Measurements from ENCODE around the gene RGL3. TPM values are rescaled to one million over a fixed set of nuclear protein-coding genes. Genes with fewer than 3 reads are reported as not detected.
"Not testable (repeated sequence)": the region's sequence is repeated elsewhere in the genome, so short reads cannot be mapped to it uniquely, and the experiment has no call there.

Gene RGL3, protein sequence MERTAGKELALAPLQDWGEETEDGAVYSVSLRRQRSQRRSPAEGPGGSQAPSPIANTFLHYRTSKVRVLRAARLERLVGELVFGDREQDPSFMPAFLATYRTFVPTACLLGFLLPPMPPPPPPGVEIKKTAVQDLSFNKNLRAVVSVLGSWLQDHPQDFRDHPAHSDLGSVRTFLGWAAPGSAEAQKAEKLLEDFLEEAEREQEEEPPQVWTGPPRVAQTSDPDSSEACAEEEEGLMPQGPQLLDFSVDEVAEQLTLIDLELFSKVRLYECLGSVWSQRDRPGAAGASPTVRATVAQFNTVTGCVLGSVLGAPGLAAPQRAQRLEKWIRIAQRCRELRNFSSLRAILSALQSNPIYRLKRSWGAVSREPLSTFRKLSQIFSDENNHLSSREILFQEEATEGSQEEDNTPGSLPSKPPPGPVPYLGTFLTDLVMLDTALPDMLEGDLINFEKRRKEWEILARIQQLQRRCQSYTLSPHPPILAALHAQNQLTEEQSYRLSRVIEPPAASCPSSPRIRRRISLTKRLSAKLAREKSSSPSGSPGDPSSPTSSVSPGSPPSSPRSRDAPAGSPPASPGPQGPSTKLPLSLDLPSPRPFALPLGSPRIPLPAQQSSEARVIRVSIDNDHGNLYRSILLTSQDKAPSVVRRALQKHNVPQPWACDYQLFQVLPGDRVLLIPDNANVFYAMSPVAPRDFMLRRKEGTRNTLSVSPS
- not detected for total RNA-seq

GRCh38 chr19:11418549-11419506 lies at the start of gene RGL3:
TSS of gene RGL3 (minus strand) at chr19:11419314. CDS start at chr19:11419278, 36 bp downstream.
- POLR2A ChIA-PET: no interaction called here
- Mint-ChIP-seq H3K9me3 (no peaks in the 10 kb centered on the region), H3K36me3 (ENCODE audit: low read depth) (no peaks in the 10 kb centered on the region), H3K4me3 (no peak within 1 kb of the TSS), H3K4me1 (peaks cover 32% of the 10 kb centered on the region), H3K27me3 (peaks cover 68% of the 10 kb centered on the region), H3K27ac (no peak within 1 kb of the TSS)
- DNase-seq: no peak
- CTCF ChIA-PET: interaction anchor here (0.7 to 4.5 kb wide), 4 partner anchors 12 to 63 kb away, joined by 3 to 26 read pairs (median 4); partner anchors contain the start of genes ODAD3 and PRKCSH

DNA sequence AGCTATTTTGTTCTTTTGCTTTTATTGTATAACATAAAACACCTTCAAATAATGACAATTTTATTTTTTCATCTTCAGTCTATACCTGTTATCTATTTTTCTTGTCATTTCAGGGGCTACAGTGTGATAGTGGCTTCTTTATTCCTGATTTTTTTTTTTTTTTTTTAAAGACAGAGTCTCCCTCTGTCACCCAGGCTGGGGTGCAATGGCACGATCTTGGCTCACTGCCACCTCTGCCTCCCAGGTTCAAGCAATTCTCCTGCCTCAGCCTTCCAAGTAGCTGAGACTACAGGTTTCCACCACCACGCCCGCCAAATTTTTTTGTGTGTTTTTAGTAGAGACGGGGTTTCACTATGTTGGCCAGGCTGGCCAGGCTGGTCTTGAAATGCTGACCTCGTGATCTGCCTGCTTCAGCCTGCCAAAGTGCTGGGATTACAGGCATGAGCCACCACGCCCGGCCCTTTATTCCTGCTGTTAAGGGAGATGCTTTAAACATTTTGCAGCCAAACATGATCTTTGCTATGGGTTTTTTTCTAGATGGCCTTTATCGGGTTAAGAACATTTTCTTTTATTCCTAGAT lies 49.2 kb upstream of the RGL3 start:
- POLR2A ChIA-PET: not testable (repeated sequence)

GRCh38 chr19:11465600-11465999 lies 46.5 kb upstream of the RGL3 start:
- H3K4me1 Mint-ChIP-seq: no peaks in the 10 kb centered on the region
- no peak for DNase-seq
- H3K27me3 Mint-ChIP-seq: peaks cover under 1% of the 10 kb centered on the region
- H3K36me3 Mint-ChIP-seq (ENCODE audit: low read depth): no peaks in the 10 kb centered on the region
- H3K4me3 Mint-ChIP-seq: no peak overlapping the region
- H3K9me3 Mint-ChIP-seq: no peaks in the 10 kb centered on the region
- CTCF ChIA-PET: no interaction called here
- H3K27ac Mint-ChIP-seq: no peak overlapping the region
- POLR2A ChIA-PET: no interaction called here

More for the DNA sequence above, 49.2 kb upstream of the RGL3 start:
- not testable (repeated sequence) for H3K9me3 Mint-ChIP-seq; H3K27me3 Mint-ChIP-seq; H3K27ac Mint-ChIP-seq; H3K4me1 Mint-ChIP-seq; DNase-seq; H3K4me3 Mint-ChIP-seq; H3K36me3 Mint-ChIP-seq (ENCODE audit: low read depth)
- CTCF ChIA-PET: interaction anchor here (0.9 to 2.3 kb wide), 3 partner anchors 9 to 25 kb away, joined by 3 to 11 read pairs (median 3); no protein-coding TSS in a partner anchor

DNA sequence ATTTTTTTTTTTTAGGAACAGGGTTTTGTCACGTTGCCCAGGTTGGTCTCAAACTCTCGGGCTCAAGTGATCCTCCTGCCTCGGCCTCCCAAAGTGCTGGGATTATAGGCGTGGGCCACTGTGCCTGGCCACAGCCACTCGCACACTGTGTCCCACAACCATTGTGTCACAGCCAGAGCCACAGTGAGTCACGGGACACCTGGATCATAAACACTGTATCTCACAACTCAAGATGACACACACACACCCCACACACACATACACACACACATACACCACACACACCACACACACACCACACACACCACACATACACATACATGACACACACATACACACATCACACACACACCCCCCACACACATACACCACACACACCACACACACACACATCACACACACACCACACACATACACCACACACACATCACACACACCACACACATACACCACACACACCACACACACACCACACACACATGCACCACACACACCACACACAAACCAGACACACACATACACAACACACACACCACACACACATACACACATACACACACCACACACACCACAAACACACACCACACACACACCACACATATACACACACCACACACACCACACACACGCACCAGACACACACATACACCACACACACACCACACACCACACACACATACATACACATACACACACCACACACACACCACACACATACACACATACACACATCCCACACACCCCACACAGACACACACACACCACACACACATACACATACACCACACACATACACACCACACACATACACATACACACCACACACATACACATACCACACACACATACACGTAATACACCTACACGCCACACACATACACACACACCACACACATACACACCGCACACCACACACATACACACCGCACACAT lies 45.5 kb upstream of the RGL3 start:
- H3K27me3 Mint-ChIP-seq: peaks cover 2% of the 10 kb centered on the region
- ChIA-PET POLR2A (interaction anchor here (0.5 kb wide), 1 partner anchor 460 kb away, joined by 3 read pairs; the partner anchor contains the start of gene ZNF700), CTCF (no interaction called here)
- H3K4me1 Mint-ChIP-seq: no peaks in the 10 kb centered on the region
- no peak for DNase-seq
- no peak overlapping the region for H3K27ac Mint-ChIP-seq
- no peaks in the 10 kb centered on the region for H3K9me3 Mint-ChIP-seq
- no peak overlapping the region for H3K4me3 Mint-ChIP-seq
- H3K36me3 Mint-ChIP-seq (ENCODE audit: low read depth): no peaks in the 10 kb centered on the region

GRCh38 chr19:11463391-11463790 lies 44.3 kb upstream of the RGL3 start:
- DNase-seq: no peak

GRCh38 chr19:11461453-11461852 lies 42.3 kb upstream of the RGL3 start:
- Mint-ChIP-seq H3K36me3 (ENCODE audit: low read depth) (no peaks in the 10 kb centered on the region), H3K27me3 (peaks cover 2% of the 10 kb centered on the region), H3K9me3 (no peaks in the 10 kb centered on the region), H3K4me3 (no peak overlapping the region), H3K4me1 (no peaks in the 10 kb centered on the region), H3K27ac (no peak overlapping the region)
- ChIA-PET POLR2A (no interaction called here), CTCF (interaction anchor here (0.5 kb wide), 1 partner anchor 527 kb away, joined by 4 read pairs; no protein-coding TSS in a partner anchor)
- DNase-seq: no peak

More at GRCh38 chr19:11463391-11463790, 44.3 kb upstream of the RGL3 start:
- Mint-ChIP-seq H3K36me3 (ENCODE audit: low read depth) (no peaks in the 10 kb centered on the region), H3K9me3 (no peaks in the 10 kb centered on the region), H3K27me3 (peaks cover 2% of the 10 kb centered on the region), H3K27ac (no peak overlapping the region), H3K4me3 (no peak overlapping the region), H3K4me1 (no peaks in the 10 kb centered on the region)
- CTCF ChIA-PET: interaction anchor here (0.6 kb wide), 1 partner anchor 112 kb away, joined by 3 read pairs; no protein-coding TSS in a partner anchor
- POLR2A ChIA-PET: no interaction called here

DNA sequence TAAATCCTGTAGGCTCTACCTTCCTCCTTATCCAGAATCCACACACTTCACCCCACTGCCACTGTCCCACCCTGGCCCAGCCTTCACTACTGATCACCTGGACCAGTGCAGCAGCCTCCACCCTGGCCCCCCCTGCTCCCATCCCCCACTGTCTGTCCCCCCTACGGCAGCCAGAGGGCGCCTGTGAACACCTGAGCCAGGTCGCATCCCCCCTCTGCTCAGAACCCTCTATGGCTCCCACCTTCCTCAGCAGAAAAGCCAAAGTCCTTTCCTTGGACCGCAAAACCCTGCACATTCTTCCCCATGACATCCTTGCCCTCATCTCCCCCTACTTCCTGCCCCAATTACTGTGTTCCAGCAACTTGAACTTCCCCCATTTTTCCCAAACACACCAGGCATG lies 41.1 kb upstream of the RGL3 start:
- ChIA-PET CTCF (no interaction called here), POLR2A (no interaction called here)
- Mint-ChIP-seq H3K36me3 (ENCODE audit: low read depth) (no peaks in the 10 kb centered on the region), H3K27ac (no peak overlapping the region), H3K4me1 (no peaks in the 10 kb centered on the region), H3K4me3 (no peak overlapping the region), H3K27me3 (peaks cover 2% of the 10 kb centered on the region), H3K9me3 (no peaks in the 10 kb centered on the region)
- peak; percentile 21 for DNase-seq

GRCh38 chr19:11458912-11459311 lies 39.8 kb upstream of the RGL3 start:
- POLR2A ChIA-PET, H3K4me3 Mint-ChIP-seq: not testable (repeated sequence)

DNA sequence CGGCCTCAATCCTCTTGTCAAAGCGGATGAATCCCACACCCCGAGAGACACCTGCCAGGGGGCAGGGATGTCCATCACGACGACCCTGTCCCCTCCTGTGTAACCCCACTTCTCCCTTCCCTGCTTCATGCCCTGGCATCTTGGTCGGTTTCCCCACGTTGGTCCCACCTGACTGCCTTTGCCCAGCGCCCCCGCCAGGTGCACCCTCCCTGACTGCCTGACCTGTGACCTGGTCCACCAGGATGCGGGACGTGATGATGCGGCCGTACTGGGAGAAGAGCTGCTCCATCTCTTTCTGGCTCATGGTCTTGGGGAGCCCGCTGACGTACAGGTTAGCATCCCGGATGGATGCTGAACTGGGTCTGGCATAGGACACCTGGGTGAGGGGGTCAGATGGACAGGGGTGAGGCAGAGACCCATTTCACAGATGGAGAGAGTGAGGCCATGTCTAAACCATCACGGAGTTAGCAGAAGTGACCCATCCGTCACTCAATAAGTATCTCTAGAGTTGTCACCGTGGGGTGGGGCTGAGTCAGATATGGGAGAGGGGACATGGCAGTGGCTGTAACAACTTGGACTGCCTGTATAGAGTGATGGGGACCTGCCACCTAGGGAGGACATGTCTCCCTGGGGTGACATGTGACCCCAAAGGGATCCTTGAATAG lies 39.3 kb upstream of the RGL3 start:
- H3K27ac Mint-ChIP-seq: no peak overlapping the region
- DNase-seq: no peak
- ChIA-PET CTCF (no interaction called here), POLR2A (no interaction called here)
- no peak overlapping the region for H3K4me3 Mint-ChIP-seq
- H3K4me1 Mint-ChIP-seq: no peaks in the 10 kb centered on the region
- H3K36me3 Mint-ChIP-seq (ENCODE audit: low read depth): no peaks in the 10 kb centered on the region
- no peaks in the 10 kb centered on the region for H3K9me3 Mint-ChIP-seq
- H3K27me3 Mint-ChIP-seq: peaks cover 2% of the 10 kb centered on the region

More at GRCh38 chr19:11458912-11459311, 39.8 kb upstream of the RGL3 start:
- CTCF ChIA-PET; H3K27ac Mint-ChIP-seq; DNase-seq; H3K36me3 Mint-ChIP-seq (ENCODE audit: low read depth); H3K27me3 Mint-ChIP-seq; H3K9me3 Mint-ChIP-seq; H3K4me1 Mint-ChIP-seq: not testable (repeated sequence)

- no peak for DNase-seq
- no peaks in the 10 kb centered on the region for H3K9me3 Mint-ChIP-seq
- no peak overlapping the region for H3K4me3 Mint-ChIP-seq
- no peak overlapping the region for H3K27ac Mint-ChIP-seq
- H3K36me3 Mint-ChIP-seq (ENCODE audit: low read depth): no peaks in the 10 kb centered on the region
- peaks cover 2% of the 10 kb centered on the region for H3K27me3 Mint-ChIP-seq
- ChIA-PET POLR2A (no interaction called here), CTCF (interaction anchor here (0.7 to 0.8 kb wide), 2 partner anchors 10 to 88 kb away, joined by 3 read pairs; no protein-coding TSS in a partner anchor)
- no peaks in the 10 kb centered on the region for H3K4me1 Mint-ChIP-seq
Observed at GRCh38 chr19:11457831-11458230, 38.7 kb upstream of the RGL3 start.

- ChIA-PET POLR2A (no interaction called here), CTCF (interaction anchor here (0.8 kb wide), 1 partner anchor 89 kb away, joined by 3 read pairs; no protein-coding TSS in a partner anchor)
- Mint-ChIP-seq H3K9me3 (no peaks in the 10 kb centered on the region), H3K27ac (no peak overlapping the region), H3K36me3 (ENCODE audit: low read depth) (no peaks in the 10 kb centered on the region), H3K4me1 (no peaks in the 10 kb centered on the region), H3K4me3 (no peak overlapping the region), H3K27me3 (peaks cover 2% of the 10 kb centered on the region)
- no peak for DNase-seq
Observed at GRCh38 chr19:11457115-11457514, 38.0 kb upstream of the RGL3 start.
